ENCODE measurements around the gene CCDC169.

DNA sequence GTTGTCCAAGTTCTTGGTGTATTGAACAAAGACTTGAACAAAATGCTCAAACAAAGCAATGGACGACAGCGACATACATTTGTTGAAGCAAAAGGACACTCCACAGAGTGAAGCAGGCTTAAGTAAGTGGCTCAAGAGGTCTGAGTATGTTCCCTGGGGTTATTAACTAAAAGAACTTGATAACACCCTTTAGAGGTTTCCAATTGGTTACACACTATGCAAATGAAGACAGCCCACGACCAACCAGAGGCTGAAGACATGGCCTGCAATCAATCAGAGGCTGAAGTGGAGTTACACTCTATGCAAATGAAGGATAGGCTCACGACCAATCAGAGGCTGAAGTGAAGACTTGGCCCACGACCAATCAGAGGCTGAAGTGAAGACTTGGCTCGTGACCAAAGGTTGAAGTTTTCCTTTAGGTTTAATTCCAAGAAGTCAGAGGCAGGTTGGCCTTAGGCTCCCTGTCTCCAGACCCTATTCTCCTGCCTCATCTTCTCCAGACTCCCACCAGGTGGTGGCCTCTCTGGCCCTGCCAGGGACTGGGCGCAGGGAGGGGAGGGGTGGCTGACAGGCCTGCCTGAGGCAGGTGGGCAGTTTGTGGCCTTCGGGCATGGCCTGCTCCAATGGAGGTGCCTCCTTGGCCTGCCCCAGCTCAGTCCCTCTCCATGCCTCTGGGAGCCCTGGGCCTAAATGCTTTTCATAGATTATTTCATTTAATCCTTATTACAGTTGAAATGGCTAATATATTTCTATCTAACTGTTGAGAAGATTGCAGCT is 38.1 kb downstream of the CCDC169 start:
- TF ChIP-seq CTCF (IDR thresholded peaks at IDR 0.05; ENCODE audit: poor library complexity) (no peak), EZH2phosphoT487 (IDR thresholded peaks at IDR 0.05; ENCODE audit: low read depth, severe bottlenecking, unreplicated experiment) (no peak), EZH2 (IDR thresholded peaks at IDR 0.05; ENCODE audit: borderline replicate concordance) (no peak)

All from hepatocyte (in vitro differentiated cells).